Adrenal gland (tissue), 5 donors: ENCODE data around the gene DUSP22.

Experiments
- CTCF ChIP-seq, 6 experiments: fragments of 450-650 bp in 4 of 6; fragments of 200-600 bp in 2 of 6; sonication (generic) in 1 of 6; IDR thresholded peaks; 1 replicate in 5 of 6; 2 replicates in 1 of 6; pipeline versions ENCODE4 v1.5.1 to v1.8.0; 2016 to 2021; ENCODE audit warnings: antibody characterized with exemption in 6 of 6, mild to moderate bottlenecking in 2 of 6, moderate library complexity in 1 of 6
- POLR2A ChIP-seq, 2 donors: fragments of 450-650 bp; IDR thresholded peaks; one replicate each; pipeline ENCODE4 v1.6.1; 2017; ENCODE audit warnings: antibody characterized with exemption in 2 of 2, mild to moderate bottlenecking in 2 of 2, moderate library complexity in 1 of 2
- donor health status: DM: no; HTN: no; CAD: no.

- TF ChIP-seq POLR2A (IDR thresholded peaks at IDR 0.05), result no peak
- no peak for TF ChIP-seq CTCF (IDR thresholded peaks at IDR 0.05)
These were observed 71.0 kb downstream of the DUSP22 start for GRCh38 chr6:363291-363690.
